Ishikawa (cell line): ENCODE results near the gene CUBN.

Experiments used
- REST ChIP-seq: IDR thresholded peaks from 2 replicates; pipeline ENCODE4 v1.6.1; 2012; ENCODE audit warnings: low read depth, mild to moderate bottlenecking
- USF1 ChIP-seq: IDR thresholded peaks from 2 replicates; pipeline ENCODE4 v1.6.1; 2012

DNA sequence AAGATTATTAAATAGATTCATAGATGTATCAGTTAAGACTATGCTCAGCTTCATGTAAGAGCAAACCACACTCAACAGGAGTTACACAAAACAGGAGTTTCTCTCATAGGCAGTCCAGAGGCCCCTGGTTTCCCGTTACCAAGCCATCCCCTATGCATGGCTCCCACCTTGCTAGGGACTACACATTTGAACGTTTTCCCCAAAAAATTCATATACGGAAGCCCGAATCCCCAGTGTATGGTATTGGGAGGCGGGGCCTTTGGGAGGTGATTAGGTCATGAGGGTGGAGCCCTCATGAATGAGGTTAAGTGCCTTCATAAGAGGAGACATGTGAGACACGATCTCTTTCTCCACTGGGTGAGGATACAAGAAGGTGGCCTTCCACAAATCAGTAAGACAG is 341.5 kb downstream of the CUBN start:
- no peak for TF ChIP-seq USF1
- TF ChIP-seq REST = no peak
